GM18870 (cell line): ENCODE results near the gene ZFP1.

Experiments used
- ATAC-seq: cut with Tn5 transposase; IDR thresholded peaks from one replicate; pipeline ENCODE4 v1.9.1; 2021; ENCODE audit warnings: moderate library complexity; ENCODE audit not compliant: unreplicated experiment

The ZFP1 gene

DNA sequence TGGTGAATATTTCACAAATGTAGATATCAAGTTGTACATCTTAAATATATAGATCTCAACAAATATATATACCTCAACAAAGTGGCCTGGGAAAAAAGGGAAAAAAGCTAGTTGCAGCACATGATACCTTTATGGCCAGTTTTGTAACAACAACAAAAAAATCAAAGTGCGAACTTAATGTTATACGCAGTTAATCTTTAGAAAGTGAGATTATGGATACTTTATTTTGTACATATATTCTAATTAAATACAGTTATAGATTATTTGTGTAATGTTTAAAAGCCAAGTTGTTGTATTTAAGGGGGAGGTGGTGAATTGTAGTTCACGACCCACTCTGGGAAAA is 385 bp upstream of the ZFP1 start:
- no peak for ATAC-seq

DNA sequence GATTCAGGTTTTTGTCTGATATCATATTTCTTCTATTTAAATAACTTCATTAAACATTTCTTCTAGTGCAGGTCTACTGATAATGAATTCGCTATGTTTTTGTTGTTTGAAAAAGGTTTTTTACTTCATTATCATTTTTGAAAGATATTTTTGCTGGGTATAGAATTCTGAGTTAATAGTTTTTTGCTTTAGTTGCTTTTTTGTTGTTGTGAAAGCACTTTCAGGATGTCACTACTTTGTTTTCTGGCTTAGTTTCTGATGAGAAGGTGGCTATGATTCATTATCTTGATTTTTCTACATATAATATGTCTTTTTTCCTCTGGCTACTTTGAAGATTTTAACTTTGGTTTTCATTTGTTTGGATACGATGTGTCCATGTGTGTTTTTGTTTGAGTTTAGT is 3.5 kb downstream of the ZFP1 start:
- ATAC-seq = no peak

DNA sequence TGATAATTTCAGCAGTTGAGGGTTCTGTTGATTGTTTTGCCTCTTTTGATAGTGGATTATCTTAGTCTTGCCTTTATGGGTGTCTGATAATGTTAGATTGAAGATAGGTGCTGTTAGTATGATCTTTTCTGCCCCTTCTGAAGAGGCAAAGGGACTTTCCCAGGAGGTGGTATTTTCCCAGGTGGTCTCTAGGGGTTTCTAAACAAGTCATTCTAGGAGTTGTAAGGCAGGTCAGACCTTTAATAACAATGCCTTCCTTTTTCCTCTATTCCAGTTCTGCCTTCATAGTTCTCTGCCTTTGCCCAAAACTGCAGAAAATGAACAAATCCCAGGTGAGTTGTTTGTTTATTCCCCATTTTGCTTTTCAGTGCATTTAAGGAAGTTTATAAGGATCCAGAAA is 4.3 kb downstream of the ZFP1 start:
- no peak for ATAC-seq

DNA sequence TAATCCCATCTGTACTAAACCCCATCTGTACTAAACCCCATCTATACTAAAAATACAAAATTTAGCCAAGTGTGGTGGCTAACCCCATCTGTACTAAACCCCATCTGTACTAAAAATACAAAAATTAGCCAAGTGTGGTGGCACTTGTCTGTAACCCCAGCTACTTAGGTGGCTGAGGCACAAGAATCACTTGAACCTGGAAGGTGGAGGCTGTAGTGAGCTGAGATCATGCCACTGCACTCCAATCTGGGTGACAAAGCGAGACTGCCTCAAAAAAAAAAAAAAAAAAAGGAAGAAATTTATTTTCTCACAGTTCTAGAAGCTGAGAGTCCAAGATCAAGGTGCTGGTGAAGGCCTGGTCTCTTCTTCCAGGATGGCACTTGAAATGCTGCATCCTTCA is 12.1 kb downstream of the ZFP1 start:
- ATAC-seq = no peak

DNA sequence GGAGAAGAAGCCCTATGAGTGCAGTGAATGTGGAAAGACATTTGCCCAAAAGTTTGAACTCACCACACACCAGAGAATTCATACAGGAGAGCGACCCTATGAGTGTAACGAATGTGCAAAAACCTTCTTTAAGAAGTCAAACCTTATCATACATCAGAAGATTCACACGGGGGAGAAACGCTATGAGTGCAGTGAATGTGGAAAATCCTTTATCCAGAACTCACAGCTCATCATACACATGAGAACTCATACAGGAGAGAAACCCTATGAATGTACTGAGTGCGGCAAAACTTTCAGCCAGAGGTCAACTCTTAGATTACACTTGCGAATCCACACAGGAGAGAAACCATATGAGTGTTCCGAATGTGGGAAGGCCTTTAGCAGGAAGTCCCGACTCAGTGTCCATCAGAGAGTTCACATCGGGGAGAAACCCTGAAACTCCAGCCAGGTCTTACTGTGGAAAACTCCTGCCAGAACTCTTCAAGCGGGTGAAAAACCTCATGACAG is 21.6 kb downstream of the ZFP1 start:
- ATAC-seq = no peak

DNA sequence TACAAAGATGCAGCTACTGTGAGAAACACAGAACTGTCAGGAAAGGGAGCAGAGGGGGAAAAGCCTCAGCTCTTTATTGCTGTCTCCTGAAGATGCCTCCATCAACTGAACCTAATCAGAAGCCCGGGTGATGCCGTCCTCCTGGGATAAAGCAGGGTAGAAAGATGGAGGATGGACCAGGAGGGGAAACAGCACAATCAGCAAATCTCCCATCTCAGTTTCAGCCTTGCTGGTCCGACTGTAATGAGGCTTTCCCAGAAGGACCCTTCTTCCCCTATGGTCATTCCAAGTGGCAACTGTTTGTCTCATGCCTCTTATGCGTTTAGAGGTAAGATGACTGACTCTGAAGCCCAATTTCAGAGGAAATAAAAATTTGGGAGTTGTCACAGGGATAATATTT is 24.3 kb downstream of the ZFP1 start:
- no peak for ATAC-seq

DNA sequence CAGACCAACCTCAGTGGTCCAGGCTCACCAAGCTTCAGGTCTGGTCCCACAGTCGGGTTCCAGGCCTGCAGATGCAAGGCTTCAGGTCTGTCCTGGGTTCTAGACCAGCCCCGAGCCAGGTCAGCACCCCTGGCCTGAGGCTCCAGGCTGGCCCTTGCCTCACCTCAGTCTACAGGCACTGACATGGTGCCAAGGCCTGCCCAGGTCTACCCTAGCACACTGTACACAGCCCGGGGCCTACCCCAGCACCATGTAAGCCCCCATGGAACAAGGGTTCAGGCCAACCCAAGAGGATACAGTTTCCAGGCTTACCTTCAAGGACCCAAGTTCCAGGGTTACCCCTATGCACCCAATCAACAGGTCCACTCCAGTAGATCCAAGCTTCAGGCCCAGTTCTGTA is 26.8 kb downstream of the ZFP1 start:
- ATAC-seq = no peak

DNA sequence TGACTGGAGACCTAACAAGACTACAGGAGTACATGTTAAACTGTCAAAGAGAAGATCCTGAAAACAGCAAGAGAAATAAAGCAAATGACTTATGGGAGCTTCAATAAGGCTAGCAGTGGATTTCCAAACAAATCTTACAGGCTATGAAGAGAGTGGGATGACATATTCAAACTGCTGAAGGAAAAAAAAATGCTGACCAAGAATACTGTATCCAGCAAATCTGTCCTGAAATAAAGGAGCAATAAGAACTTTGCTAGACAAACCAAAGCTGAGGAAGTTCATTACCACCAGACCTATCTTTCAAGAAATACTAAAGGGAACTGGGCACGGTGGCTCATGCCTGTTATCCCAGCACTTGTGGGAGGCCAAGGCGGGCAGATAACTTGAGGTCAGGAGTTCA is 28.6 kb downstream of the ZFP1 start:
- no peak for ATAC-seq

DNA sequence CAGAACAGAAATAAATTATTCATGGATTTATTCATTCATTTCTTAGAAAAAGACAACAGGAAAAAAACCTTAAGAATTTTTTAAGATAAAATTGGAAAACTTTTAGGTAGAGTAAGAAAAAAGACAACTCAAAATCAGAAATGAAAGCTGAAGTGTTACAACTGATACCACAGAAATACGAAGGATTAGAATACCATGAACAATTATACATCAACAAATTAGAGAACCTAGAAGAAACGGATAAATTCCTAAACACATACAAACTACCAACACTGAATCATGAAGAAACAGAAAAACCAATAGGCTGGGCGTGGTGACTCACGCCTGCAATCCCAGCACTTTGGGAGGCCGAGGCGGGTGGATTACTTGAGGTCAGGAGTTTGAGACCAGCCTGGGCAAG is 30.9 kb downstream of the ZFP1 start:
- ATAC-seq = no peak

DNA sequence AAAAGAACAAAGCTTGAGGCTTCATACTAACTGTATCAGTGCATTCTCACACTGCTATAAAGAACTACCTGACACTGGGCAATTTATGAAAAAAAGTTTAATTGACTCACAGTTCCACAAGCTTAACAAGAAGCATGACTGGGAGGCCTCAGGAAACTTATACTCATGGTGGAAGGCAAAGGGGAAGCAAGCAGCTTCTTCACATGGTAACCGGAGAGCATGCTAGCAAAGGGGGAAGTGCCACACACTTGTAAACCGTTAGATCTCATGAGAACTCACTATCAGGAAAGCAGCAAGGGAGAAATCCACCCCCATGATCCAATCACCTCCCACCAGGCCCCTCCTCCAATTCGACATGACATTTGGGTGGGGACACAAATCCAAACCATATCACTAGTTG is 33.3 kb downstream of the ZFP1 start:
- ATAC-seq = no peak

DNA sequence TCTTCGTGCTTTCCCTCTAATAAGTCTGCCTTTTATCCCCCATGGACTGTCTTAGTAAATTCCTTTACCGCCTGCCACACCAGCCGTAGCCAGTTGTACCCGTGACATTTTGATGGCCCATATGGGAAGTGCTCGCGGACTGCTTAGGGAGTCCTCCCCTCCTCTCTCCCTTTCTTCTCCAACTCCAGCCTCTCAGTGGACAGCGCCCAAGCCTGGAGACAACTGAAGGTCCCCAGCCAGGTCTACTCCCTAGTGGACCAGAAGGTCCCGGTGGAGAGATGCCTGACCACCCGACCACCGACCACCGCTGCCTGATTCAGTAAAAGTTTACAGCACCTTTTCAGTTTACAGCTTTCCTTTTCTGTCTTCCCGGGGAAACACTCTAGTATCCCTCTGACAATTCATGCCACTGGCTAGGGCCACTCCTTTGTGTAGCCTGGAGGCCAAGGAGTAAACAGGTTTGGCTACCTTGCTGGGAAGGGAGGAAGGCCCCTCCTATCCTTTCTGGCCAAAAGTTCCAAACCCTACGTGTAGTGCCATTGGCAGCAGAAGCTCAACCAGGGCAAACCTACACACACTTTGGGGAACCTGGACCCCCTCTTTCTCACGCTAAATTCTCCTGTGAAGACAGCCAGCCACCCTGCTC is 40.6 kb downstream of the ZFP1 start:
- ATAC-seq = no peak

DNA sequence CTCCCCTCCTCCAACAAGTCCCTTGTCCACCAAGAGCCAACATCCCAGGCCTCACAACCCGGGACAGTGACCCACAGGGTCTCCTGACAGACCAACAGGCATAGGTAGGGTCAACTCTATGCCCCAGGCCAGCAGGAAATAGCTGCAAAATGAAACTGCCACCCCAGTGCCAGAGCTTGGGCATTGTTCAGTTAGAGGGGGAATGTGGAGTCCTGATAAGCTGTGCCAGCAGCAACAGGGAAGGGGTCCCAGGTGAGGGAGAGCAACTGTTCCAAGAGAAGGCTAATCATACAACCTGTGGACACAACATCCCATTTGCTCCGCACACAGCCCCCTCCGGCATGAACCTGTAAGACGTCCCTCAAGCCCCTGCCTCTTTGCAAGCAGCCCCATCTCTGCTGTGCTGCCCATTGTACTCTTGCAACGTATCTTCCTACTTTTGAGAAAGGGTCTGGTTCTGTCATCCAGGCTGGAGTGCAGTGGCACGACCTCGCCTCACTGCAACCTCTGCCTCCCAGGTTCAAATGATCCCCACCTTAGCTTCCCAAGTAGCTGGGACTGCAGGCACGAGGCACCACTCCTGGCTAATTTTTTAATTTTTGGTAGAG is 41.4 kb downstream of the ZFP1 start:
- no peak for ATAC-seq

DNA sequence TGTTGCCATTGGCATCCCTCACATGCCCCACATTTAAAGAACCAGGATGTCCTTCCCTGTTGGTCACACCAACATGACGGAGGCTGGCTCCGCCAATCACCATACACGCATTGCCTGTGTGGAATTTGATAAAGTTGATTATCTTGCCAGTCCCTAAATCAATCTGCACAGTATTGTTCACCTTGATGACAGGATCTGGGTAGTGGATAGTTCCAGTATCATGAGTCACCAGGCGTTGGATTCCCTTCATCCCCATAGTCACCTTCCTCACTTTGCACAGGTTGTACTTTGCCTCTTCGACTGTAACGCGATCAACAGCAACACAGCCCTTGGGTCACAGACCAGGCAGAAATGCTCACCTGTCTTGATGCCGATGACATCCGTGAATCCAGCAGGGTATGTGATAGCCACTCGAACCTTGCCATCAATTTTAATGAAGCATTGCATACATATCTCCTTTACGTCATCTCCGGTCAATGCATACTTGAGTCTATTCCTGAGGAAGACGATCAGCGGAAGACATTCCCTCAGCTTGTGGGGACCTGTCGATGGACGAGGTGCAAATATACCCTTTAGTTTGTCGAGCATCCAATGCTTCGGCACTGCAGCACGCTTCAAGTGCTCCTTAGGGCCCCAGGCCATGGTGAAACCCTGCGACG is 44.4 kb downstream of the ZFP1 start:
- ATAC-seq = no peak

DNA sequence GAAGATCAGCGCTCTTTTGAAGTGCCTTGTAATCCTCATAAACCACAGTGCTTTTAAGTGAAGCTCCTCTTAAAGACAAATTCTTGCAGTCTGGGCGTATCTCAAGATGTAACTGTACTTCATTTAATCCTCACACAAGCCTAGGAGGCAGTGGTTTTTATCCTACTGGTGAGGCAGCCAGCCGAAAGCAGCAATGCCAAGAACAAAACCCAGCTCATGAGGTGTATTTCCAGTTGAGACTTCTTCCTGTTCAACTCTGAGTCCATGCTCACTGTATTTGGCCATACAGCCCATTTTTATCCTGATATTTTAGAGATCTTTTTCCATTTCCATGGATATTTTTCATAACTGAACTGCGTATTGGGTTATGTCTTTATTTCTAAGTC is 44.9 kb downstream of the ZFP1 start:
- no peak for ATAC-seq

DNA sequence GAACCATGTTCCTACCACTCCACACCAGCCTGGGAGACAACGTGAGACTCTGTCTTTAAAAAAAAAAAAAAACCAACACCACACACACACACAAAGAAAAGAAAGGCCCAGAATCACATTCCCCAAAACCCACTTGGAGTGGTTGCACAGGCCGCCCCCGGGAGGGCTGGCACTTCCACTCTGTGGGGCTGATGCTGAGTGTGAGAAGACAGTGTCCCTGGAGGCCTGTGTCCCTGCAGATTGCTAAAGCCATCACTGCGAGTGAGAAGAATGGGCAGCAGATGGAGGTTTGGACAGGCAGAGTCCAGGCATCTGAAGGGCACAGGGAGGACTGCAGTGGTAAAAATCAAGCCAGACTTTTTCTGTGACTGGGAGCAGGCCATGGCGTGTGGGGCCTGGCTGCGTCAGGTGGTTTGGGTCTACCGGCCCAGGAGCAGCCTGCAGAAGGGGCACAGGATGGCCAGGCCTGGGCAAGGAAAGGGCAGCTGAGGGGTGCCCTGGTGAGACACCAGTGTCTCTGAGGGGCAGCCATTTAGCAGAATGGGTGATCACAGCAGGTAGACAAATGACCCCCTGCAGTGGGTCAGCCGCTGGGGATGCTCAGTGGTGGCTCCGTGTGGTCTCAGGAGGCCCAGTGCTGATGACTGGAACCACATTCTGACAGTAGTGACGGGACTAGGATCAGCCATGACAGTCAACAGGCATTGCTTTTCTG is 45.6 kb downstream of the ZFP1 start:
- ATAC-seq = no peak

DNA sequence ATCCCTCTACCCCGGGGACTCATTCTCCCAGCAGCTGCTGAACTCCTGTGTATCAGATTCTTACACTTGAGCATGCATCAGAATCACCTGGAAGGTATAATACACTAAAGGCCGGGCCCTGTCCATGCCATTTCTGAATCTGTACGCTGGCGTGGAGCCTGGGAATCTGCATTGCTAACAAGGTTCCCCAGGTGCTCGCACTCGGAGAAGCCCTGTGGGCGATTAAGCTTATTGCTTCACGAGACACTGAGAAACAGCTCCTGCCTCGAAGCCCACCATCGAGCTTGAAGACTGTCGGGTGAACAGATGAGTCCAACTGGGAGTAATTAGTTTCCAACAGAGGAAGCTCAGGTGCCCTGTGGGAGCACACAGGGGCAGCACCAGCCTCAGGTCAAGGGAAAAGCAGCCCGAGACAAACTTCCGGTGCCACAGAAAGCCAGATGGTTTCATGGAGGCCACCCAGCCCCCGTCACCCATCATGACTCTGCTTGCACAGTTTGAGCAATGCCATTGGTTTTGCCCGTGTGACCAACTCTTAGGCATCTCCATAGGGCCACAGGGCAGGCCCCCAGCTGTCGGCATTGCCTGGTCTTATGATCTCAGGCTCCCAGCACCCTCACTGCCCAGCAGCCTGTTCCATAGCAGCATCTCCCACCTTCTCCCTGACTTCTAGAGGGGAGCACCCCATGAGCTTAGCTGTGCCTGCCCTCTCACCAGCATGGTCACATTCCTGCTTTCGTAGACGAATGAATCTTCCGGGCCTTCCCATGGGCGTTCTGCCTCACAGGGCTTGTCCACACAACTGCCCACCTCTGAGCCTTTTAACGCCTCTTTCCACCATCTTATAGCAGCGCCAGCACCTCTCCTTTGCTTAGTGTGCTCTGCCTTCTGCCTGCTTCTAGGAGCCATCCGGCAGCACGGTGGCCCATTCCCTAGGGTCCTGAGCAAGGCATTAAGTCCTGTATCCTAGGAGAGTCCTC is 47.8 kb downstream of the ZFP1 start:
- ATAC-seq = no peak

DNA sequence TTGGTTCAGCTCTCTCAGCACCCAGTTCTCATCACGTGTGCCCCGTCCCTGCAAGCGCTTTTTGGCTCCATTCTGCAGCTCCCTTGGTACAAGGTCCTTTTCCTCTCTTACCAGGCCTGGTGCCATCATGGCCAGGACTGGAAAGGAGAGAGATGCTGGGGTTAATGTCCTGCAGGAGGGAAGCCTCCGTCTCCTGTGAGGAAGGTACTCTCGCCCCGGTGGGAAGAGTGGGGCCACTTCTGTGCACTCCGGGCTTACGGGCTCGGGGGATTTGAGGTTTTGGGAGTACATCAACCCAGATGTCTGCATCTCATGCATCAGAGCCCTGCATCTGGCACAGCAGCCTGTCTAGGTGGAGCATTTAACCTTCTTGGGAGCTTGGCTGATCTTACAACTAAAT is 48.5 kb downstream of the ZFP1 start:
- ATAC-seq = no peak

DNA sequence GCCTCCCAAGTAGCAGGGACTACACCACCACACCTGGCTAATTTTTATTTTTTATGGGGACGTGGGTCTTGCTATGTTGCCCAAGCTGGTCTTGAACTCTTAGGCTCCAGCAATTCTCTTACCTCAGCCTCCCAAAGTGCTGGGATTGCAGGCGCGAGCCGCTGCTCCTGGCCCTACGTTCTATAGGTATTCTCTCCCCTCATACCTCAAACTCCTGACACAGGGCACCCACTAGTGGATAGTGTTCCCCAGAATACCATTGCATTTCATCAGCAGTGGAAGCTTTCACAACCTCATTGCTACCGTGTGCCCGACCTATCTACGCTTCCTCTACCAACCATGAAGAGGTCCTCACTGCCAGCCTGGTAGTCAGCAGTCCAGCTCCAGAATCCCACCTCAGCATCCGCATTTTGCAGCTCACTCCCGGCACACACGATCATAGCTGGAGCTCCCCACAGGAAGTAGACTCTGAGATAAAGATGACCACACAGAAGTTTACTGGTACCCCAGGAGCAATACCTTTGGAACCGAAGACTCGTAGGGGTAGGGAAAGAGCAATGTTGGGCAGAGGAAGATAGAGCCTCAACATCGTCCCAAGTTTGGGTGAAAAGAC is 49.3 kb downstream of the ZFP1 start:
- ATAC-seq = no peak

DNA sequence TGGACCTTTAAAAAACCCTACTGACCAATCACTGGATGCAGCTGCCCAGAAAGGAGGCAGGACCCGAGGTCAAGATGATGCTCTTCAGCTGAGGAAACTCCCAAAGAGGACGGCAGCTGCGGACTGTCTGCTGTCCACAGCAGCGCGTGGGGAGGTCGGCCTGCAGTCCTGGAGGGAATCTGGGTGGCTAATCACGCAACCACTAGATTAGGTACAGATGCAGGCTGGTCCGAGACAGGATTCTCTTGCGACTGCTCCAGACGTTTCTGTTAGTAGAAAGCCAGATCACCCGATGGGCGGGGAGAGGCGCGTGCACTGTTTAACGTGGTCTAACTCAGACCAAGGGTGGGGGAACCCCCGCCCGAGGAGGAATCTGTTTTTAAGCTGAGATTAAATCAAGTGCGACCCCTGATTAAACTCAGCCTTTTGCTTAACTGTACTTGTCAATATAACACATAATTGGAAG is 49.8 kb downstream of the ZFP1 start:
- ATAC-seq = no peak

DNA sequence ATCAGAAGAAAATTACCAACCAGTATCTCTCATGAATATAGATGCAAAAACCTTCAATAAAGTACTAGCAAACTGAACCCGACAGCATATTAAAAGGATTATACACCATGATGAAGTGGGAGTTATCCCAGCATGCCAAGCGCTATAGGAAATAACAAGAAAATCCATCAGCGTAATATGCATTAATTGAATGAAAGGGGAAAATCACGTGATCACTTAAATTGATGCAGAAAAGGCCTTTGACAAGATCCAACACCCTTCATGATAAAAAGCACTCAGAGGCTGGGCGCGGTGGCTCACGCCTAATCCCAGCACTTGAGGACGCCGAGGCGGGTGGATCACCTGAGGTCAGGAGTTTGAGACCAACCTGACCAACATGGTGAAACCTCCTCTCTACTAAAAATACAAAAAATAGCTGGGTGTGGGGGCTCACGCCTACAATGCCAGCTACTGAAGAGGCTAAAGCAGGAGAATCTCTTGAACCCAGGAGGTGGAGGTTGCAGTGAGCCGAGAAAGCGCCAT is 53.8 kb downstream of the ZFP1 start:
- no peak for ATAC-seq
